Measurements from ENCODE around the gene B3GLCT.

GRCh38 chr13:31162151-31163008, 37.4 kb upstream of the B3GLCT start:
- no peak for TF ChIP-seq CTCF (conservative IDR thresholded peaks at IDR 0.05; ENCODE audit: low read depth, low read length)
- no peak for TF ChIP-seq EZH2phosphoT487 (IDR thresholded peaks at IDR 0.05; ENCODE audit: borderline replicate concordance, low read length)

All from PC-3 (cell line).